Hematopoietic multipotent progenitor cell treated with erythropoietin and hydrocortisone succinate and interleukin-3 and kit ligand, for 6 days (in vitro differentiated cells): Measurements from ENCODE around the gene ELF1.
A peak's percentile ranks its signal among the peaks of the same experiment; 100 is the strongest.
"Not testable (repeated sequence)": the region's sequence is repeated elsewhere in the genome, so short reads cannot be mapped to it uniquely, and the experiment has no call there.

ENCODE experiments used
- DNase-seq: peaks from one replicate; pipeline ENCODE4 v3.0.0-alpha.2; 2015

ELF1 gene

GRCh38 chr13:40929883-40930282 is 89.2 kb downstream of the ELF1 start:
- not testable (repeated sequence) for DNase-seq

- DNase-seq: no peak
These were observed 90.1 kb downstream of the ELF1 start for GRCh38 chr13:40928980-40929379.

- DNase-seq: no peak
These were observed 91.2 kb downstream of the ELF1 start for GRCh38 chr13:40927929-40928328.

GRCh38 chr13:40923867-40924266 is 95.2 kb downstream of the ELF1 start:
- DNase-seq: peak; percentile 80

- no peak for DNase-seq
These were observed 96.6 kb downstream of the ELF1 start for GRCh38 chr13:40922437-40923040.

GRCh38 chr13:40920826-40921225 is 98.3 kb downstream of the ELF1 start:
- no peak for DNase-seq

- DNase-seq: not testable (repeated sequence)
These were observed 99.2 kb downstream of the ELF1 start for GRCh38 chr13:40919901-40920300.

- DNase-seq: no peak
These were observed 102.7 kb downstream of the ELF1 start for GRCh38 chr13:40916207-40916998.

GRCh38 chr13:40914863-40915262 is 104.3 kb downstream of the ELF1 start:
- DNase-seq: not testable (repeated sequence)

GRCh38 chr13:40911341-40911740 is 107.8 kb downstream of the ELF1 start:
- DNase-seq: no peak

GRCh38 chr13:40910324-40911050 is 108.6 kb downstream of the ELF1 start:
- peak; percentile 62 for DNase-seq

- DNase-seq: not testable (repeated sequence)
These were observed 109.4 kb downstream of the ELF1 start for GRCh38 chr13:40909541-40910200.

GRCh38 chr13:40908546-40908945 is 110.6 kb downstream of the ELF1 start:
- DNase-seq: peak; percentile 56

- DNase-seq: not testable (repeated sequence)
These were observed 118.1 kb downstream of the ELF1 start for GRCh38 chr13:40901032-40901431.

GRCh38 chr13:40900568-40900967 is 118.5 kb downstream of the ELF1 start:
- DNase-seq: not testable (repeated sequence)

- DNase-seq: no peak
These were observed 122.1 kb downstream of the ELF1 start for GRCh38 chr13:40897053-40897452.

GRCh38 chr13:40895227-40896184 is 123.6 kb downstream of the ELF1 start:
- peak; percentile 79 for DNase-seq

GRCh38 chr13:40893573-40893972 is 125.5 kb downstream of the ELF1 start:
- peak; percentile 32 for DNase-seq

GRCh38 chr13:40886017-40886416 is 133.1 kb downstream of the ELF1 start:
- DNase-seq: no peak

- not testable (repeated sequence) for DNase-seq
These were observed 134.9 kb downstream of the ELF1 start for GRCh38 chr13:40884175-40884574.
